ENCODE results near the gene PTCH2. TPM values are rescaled to one million over a fixed set of nuclear protein-coding genes. Genes with fewer than 3 reads are reported as not detected.

PTCH2 gene
- total RNA-seq, 2 experiments from 2014 or later: 1.2 TPM

GRCh38 chr1:44822131-44822701 lies 20.8 kb downstream of the PTCH2 start:
- ChIA-PET POLR2A (interaction anchor here (0.9 to 12.2 kb wide), 11 partner anchors 8 to 864 kb away, joined by 3 to 599 read pairs (median 8); partner anchors contain the start of genes BEST4, BTBD19, DYNLT4 and GPBP1L1), CTCF (interaction anchor here (0.8 to 6.7 kb wide), 5 partner anchors 14 to 38 kb away, joined by 3 to 57 read pairs (median 4); partner anchors contain the start of genes BTBD19, DYNLT4 and PLK3)
- TF ChIP-seq CTCF (IDR thresholded peaks at IDR 0.05): no peak
- Mint-ChIP-seq H3K4me3 (peak overlapping the region; percentile 77), H3K9me3 (no peaks in the 10 kb centered on the region), H3K27me3 (no peaks in the 10 kb centered on the region), H3K36me3 (ENCODE audit: low read depth) (no peaks in the 10 kb centered on the region), H3K4me1 (ENCODE audit: low read depth) (peaks cover 35% of the 10 kb centered on the region), H3K27ac (peak overlapping the region; percentile 100)
- intact Hi-C loops (cut with DNase I, micrococcal nuclease): loop anchor here (5.0 to 10.0 kb wide), 4 partner anchors 35 to 607 kb away; partner anchors contain the start of genes BEST4 (in 1 of the 2) and DMAP1 (in 1 of the 2)
- Histone ChIP-seq H3K27ac (ENCODE audit: low read depth in 1 of 2, low read length in 2 of 2) (no peak overlapping the region), H3K4me3 (ENCODE audit: low read length) (no peak overlapping the region), H3K9me3 (ENCODE audit: control insufficient read depth in 1 of 2, insufficient read depth in 1 of 2, low read length in 2 of 2) (no peaks in the 10 kb centered on the region), H3K27me3 (ENCODE audit: control insufficient read depth in 1 of 2, insufficient read depth in 2 of 2, low read length in 2 of 2) (no peaks in the 10 kb centered on the region), H3K4me1 (ENCODE audit: insufficient read depth, low read length) (peaks cover 33% of the 10 kb centered on the region), H3K36me3 (ENCODE audit: insufficient read depth, low read length) (no peaks in the 10 kb centered on the region)
- DNase-seq (peak in 1 of 14 experiments; percentile 3), ATAC-seq (ENCODE audit: poor library complexity) (no peak)

- Histone ChIP-seq H3K4me3 (ENCODE audit: low read length) (no peak overlapping the region), H3K36me3 (ENCODE audit: insufficient read depth, low read length) (no peaks in the 10 kb centered on the region), H3K4me1 (ENCODE audit: insufficient read depth, low read length) (peaks cover 29% of the 10 kb centered on the region), H3K9me3 (ENCODE audit: control insufficient read depth in 1 of 2, insufficient read depth in 1 of 2, low read length in 2 of 2) (no peaks in the 10 kb centered on the region), H3K27ac (ENCODE audit: low read depth in 1 of 2, low read length in 2 of 2) (no peak overlapping the region), H3K27me3 (ENCODE audit: control insufficient read depth in 1 of 2, insufficient read depth in 2 of 2, low read length in 2 of 2) (no peaks in the 10 kb centered on the region)
- CTCF ChIA-PET: interaction anchor here (0.6 to 6.7 kb wide), 5 partner anchors 13 to 37 kb away, joined by 3 to 57 read pairs (median 4); partner anchors contain the start of genes BTBD19, DYNLT4 and PLK3
- intact Hi-C loops (cut with DNase I, micrococcal nuclease): loop anchor here (1.0 to 10.0 kb wide), 5 partner anchors 14 to 606 kb away; partner anchors contain the start of genes BEST4 (in 1 of the 2) and DMAP1 (in 1 of the 2)
- Mint-ChIP-seq H3K4me1 (ENCODE audit: low read depth) (peaks cover 39% of the 10 kb centered on the region), H3K9me3 (no peaks in the 10 kb centered on the region), H3K27ac (peak overlapping the region; percentile 100), H3K4me3 (peak overlapping the region; percentile 94), H3K27me3 (no peaks in the 10 kb centered on the region), H3K36me3 (ENCODE audit: low read depth) (no peaks in the 10 kb centered on the region)
- TF ChIP-seq CTCF (IDR thresholded peaks at IDR 0.05): no peak
- DNase-seq (peak in 1 of 14 experiments; percentile 3), ATAC-seq (ENCODE audit: poor library complexity) (no peak)
- POLR2A ChIA-PET: interaction anchor here (1.0 to 12.2 kb wide), 12 partner anchors 8 to 865 kb away, joined by 3 to 599 read pairs (median 16); partner anchors contain the start of genes BEST4, BTBD19, DYNLT4 and GPBP1L1
Measured at GRCh38 chr1:44821240-44821715, 21.8 kb downstream of the PTCH2 start.

- H3K4me1 Mint-ChIP-seq (ENCODE audit: low read depth): peaks cover 39% of the 10 kb centered on the region
- no peak for TF ChIP-seq CTCF (IDR thresholded peaks at IDR 0.05)
- no peaks in the 10 kb centered on the region for H3K36me3 ChIP-seq (ENCODE audit: insufficient read depth, low read length)
- peak in 1 of 14 experiments; percentile 3 for DNase-seq
- peak overlapping the region; percentile 100 for H3K27ac Mint-ChIP-seq
- H3K4me3 Mint-ChIP-seq: peak overlapping the region; percentile 94
- peaks cover 28% of the 10 kb centered on the region for H3K4me1 ChIP-seq (ENCODE audit: insufficient read depth, low read length)
- no peaks in the 10 kb centered on the region for H3K9me3 ChIP-seq (ENCODE audit: control insufficient read depth in 1 of 2, insufficient read depth in 1 of 2, low read length in 2 of 2)
- CTCF ChIA-PET: interaction anchor here (0.6 to 6.7 kb wide), 4 partner anchors 12 to 34 kb away, joined by 3 to 57 read pairs (median 26); partner anchors contain the start of genes BTBD19, DYNLT4 and PLK3
- peak overlapping the region; percentile 96 to 99 for H3K27ac ChIP-seq (ENCODE audit: low read depth in 1 of 2, low read length in 2 of 2)
- H3K27me3 Mint-ChIP-seq: no peaks in the 10 kb centered on the region
- no peaks in the 10 kb centered on the region for H3K9me3 Mint-ChIP-seq
- peak overlapping the region; percentile 65 for H3K4me3 ChIP-seq (ENCODE audit: low read length)
- H3K27me3 ChIP-seq (ENCODE audit: control insufficient read depth in 1 of 2, insufficient read depth in 2 of 2, low read length in 2 of 2): no peaks in the 10 kb centered on the region
- no peak for ATAC-seq (ENCODE audit: poor library complexity)
- intact Hi-C loops (cut with DNase I, micrococcal nuclease): loop anchor here (1.0 to 10.0 kb wide), 6 partner anchors 15 to 606 kb away; partner anchors contain the start of genes BEST4 (in 1 of the 2), DMAP1 (in 1 of the 2) and RNU5D-1 (in 1 of the 2)
- no peaks in the 10 kb centered on the region for H3K36me3 Mint-ChIP-seq (ENCODE audit: low read depth)
- POLR2A ChIA-PET: interaction anchor here (0.7 to 12.2 kb wide), 13 partner anchors 9 to 670 kb away, joined by 3 to 599 read pairs (median 10); partner anchors contain the start of genes BEST4, BTBD19, DYNLT4 and EIF2B3
Measured at GRCh38 chr1:44820328-44821239, 22.5 kb downstream of the PTCH2 start.
